ENCODE data around the gene GAREM1. TPM values are rescaled to one million over a fixed set of nuclear protein-coding genes. Genes with fewer than 3 reads are reported as not detected.

Gene GAREM1
- total and polyA plus RNA-seq, 2 donors (not counting 3 experiments of a cell fraction or from before 2014, with no cell fraction given), result 0.69 to 1.0 TPM

GRCh38 chr18:32258148-32258547 is 212.5 kb downstream of the GAREM1 start:
- H3K4me2 ChIP-seq (ENCODE audit: insufficient read depth, low read length), result no peak overlapping the region
- no peaks in the 10 kb centered on the region for H3K9me3 ChIP-seq (replicated peaks; ENCODE audit: control insufficient read depth, insufficient read depth, low read length)
- FAIRE-seq, result no peak
- no peak overlapping the region for H2AFZ ChIP-seq (ENCODE audit: low read depth, low read length)
- BruUV-seq (replicated peaks), result no TSS peak
- no peak overlapping the region for H3K4me3 ChIP-seq (replicated peaks in 1 of 3; ENCODE audit: insufficient read depth in 1 of 3, low read depth in 1 of 3, low read length in 3 of 3)
- peaks cover 0 to 2% of the 10 kb centered on the region in 2 experiments for H3K27me3 ChIP-seq (ENCODE audit: control insufficient read depth in 2 of 2, insufficient read depth in 2 of 2, low read length in 2 of 2)
- no peak for DNase-seq (ENCODE audit: low read depth, low spot score)
- dilution Hi-C loops (cut with MboI; ENCODE audit: extremely low pct_ligation_motif_present, low sequenced_read_pairs), result no loop called here
- H4K20me1 ChIP-seq (replicated peaks; ENCODE audit: control insufficient read depth, extremely low read depth, insufficient read depth, low read length), result no peaks in the 10 kb centered on the region
- no peaks in the 10 kb centered on the region for H3K36me3 ChIP-seq (ENCODE audit: control insufficient read depth in 2 of 2, extremely low read depth in 1 of 2, insufficient read depth in 2 of 2, low read length in 2 of 2)
- ChIA-PET POLR2A (no interaction called here), CTCF (no interaction called here)
- H3K9ac ChIP-seq (replicated peaks; ENCODE audit: extremely low read depth, insufficient read depth, low read length), result no peak overlapping the region
- H3K79me2 ChIP-seq (ENCODE audit: control insufficient read depth, insufficient read depth, low read length), result no peaks in the 10 kb centered on the region
- no peaks in the 10 kb centered on the region for H3K9me1 ChIP-seq (replicated peaks; ENCODE audit: control insufficient read depth, extremely low read depth, insufficient read depth, low read length)
- TF ChIP-seq JUN (IDR thresholded peaks at IDR 0.05; ENCODE audit: borderline replicate concordance, insufficient read depth, insufficient read length, low read depth) (no peak), CTCF (IDR thresholded peaks at IDR 0.05; ENCODE audit: extremely low read depth in 1 of 2, insufficient read depth in 1 of 2, low read depth in 1 of 2, low read length in 2 of 2) (no peak), EZH2 (IDR thresholded peaks at IDR 0.05; ENCODE audit: borderline replicate concordance, low read depth, low read length, severe bottlenecking) (no peak), FOS (IDR thresholded peaks at IDR 0.05; ENCODE audit: borderline replicate concordance, insufficient read depth, low read length) (no peak), POLR2AphosphoS5 (IDR thresholded peaks at IDR 0.05; ENCODE audit: insufficient read depth, low read depth, low read length) (no peak), MYC (IDR thresholded peaks at IDR 0.05; ENCODE audit: low read depth, low read length) (no peak), MAX (IDR thresholded peaks at IDR 0.05; ENCODE audit: insufficient read depth, insufficient read length) (no peak), GATA2 (IDR thresholded peaks at IDR 0.05; ENCODE audit: insufficient read depth, insufficient read length, low read depth, low read length) (no peak), POLR2A (IDR thresholded peaks at IDR 0.05; ENCODE audit: low read depth, low read length) (no peak)
- intact Hi-C loops (cut with micrococcal nuclease), result no loop called here
- no peak overlapping the region for H3K27ac ChIP-seq (ENCODE audit: insufficient read depth, low read depth, low read length)
- no peaks in the 10 kb centered on the region for H3K4me1 ChIP-seq (ENCODE audit: control insufficient read depth, extremely low read depth, insufficient read depth, low read length)

All from endothelial cell of umbilical vein (primary cell).